ENCODE data around the gene TMEM183A. TPM values are rescaled to one million over a fixed set of nuclear protein-coding genes. Genes with fewer than 3 reads are reported as not detected.

The TMEM183A gene
- total RNA-seq, 8 experiments from 2014 or later, result 33.6 to 124 (median 62.1) TPM

GRCh38 chr1:203055161-203055799 lies 48.1 kb downstream of the TMEM183A start:
- in situ Hi-C loops (cut with MboI; ENCODE audit: low pct_unique_long_range_greater_than_20kb in 2 of 9, low sequenced_read_pairs in 9 of 9, unreplicated experiment in 9 of 9), result no loop called here
- Histone ChIP-seq H3K27ac (peak overlapping the region in 1 of 2 donors; percentile 5), H3K4me1 (replicated peaks in 1 of 2) (peaks cover 20 to 32% of the 10 kb centered on the region in 2 donors), H3K4me3 (no peak overlapping the region)
- 17 to 90% (median 72%) methylated on average over 1 to 17 of the region's 24 CpGs; no CpG with 5 or more reads in 3 of the 10 experiments for WGBS, 10 experiments
- peak in 2 of 8 experiments; percentile 16 to 36 for ATAC-seq (replicated peaks in 6 of 8)

- no peak overlapping the region for H3K27ac ChIP-seq
- no peak overlapping the region for H3K4me3 ChIP-seq
- ATAC-seq (replicated peaks in 6 of 8), result no peak
- in situ Hi-C loops (cut with MboI; ENCODE audit: low pct_unique_long_range_greater_than_20kb in 2 of 9, low sequenced_read_pairs in 9 of 9, unreplicated experiment in 9 of 9), result no loop called here
- 0 to 98% (median 80%) methylated on average over 1 to 7 of the region's 7 CpGs; no CpG with 5 or more reads in 2 of the 10 experiments for WGBS, 10 experiments
- peaks cover 20 to 32% of the 10 kb centered on the region in 2 donors for H3K4me1 ChIP-seq (replicated peaks in 1 of 2)
Measured at GRCh38 chr1:203056012-203056411, 48.8 kb downstream of the TMEM183A start.

GRCh38 chr1:203056516-203056915 lies 49.3 kb downstream of the TMEM183A start:
- no peak overlapping the region for H3K4me3 ChIP-seq
- in situ Hi-C loops (cut with MboI; ENCODE audit: low pct_unique_long_range_greater_than_20kb in 2 of 9, low sequenced_read_pairs in 9 of 9, unreplicated experiment in 9 of 9), result no loop called here
- H3K4me1 ChIP-seq (replicated peaks in 1 of 2), result peaks cover 18 to 30% of the 10 kb centered on the region in 2 donors
- ATAC-seq (replicated peaks in 6 of 8), result no peak
- 67 to 100% (median 94%) methylated on average over 2 to 6 of the region's 6 CpGs; no CpG with 5 or more reads in 3 of the 10 experiments for WGBS, 10 experiments
- H3K27ac ChIP-seq, result no peak overlapping the region

GRCh38 chr1:203057911-203058675 lies 50.9 kb downstream of the TMEM183A start:
- in situ Hi-C loops (cut with MboI; ENCODE audit: low pct_unique_long_range_greater_than_20kb in 2 of 9, low sequenced_read_pairs in 9 of 9, unreplicated experiment in 9 of 9), result no loop called here
- Histone ChIP-seq H3K27ac (peak overlapping the region in 1 of 2 donors; percentile 25), H3K4me3 (no peak overlapping the region), H3K4me1 (replicated peaks in 1 of 2) (peaks cover 4 to 14% of the 10 kb centered on the region in 2 donors)
- peak in 6 of 8 experiments; percentile 50 to 97 (median 76) for ATAC-seq (replicated peaks in 6 of 8)
- 0 to 66% (median 39%) methylated on average over 1 to 9 of the region's 10 CpGs; no CpG with 5 or more reads in 2 of the 10 experiments for WGBS, 10 experiments

- no peak for ATAC-seq (replicated peaks in 6 of 8)
Measured at GRCh38 chr1:203058676-203058935, 51.4 kb downstream of the TMEM183A start.

GRCh38 chr1:203059485-203059884 lies 52.3 kb downstream of the TMEM183A start:
- 88 to 100% (median 100%) methylated on average over 1 to 2 of the region's 2 CpGs; no CpG with 5 or more reads in 2 of the 10 experiments for WGBS, 10 experiments
- Histone ChIP-seq H3K4me1 (replicated peaks in 1 of 2) (peaks cover 0 to 10% of the 10 kb centered on the region in 2 donors), H3K27ac (no peak overlapping the region), H3K4me3 (no peak overlapping the region)
- no peak for ATAC-seq (replicated peaks in 6 of 8)
- in situ Hi-C loops (cut with MboI; ENCODE audit: low pct_unique_long_range_greater_than_20kb in 2 of 9, low sequenced_read_pairs in 9 of 9, unreplicated experiment in 9 of 9), result no loop called here

More at GRCh38 chr1:203058676-203058935, 51.4 kb downstream of the TMEM183A start:
- WGBS, 10 experiments, result 60 to 100% (median 83%) methylated on average over 1 of the region's 1 CpG; no CpG with 5 or more reads in 6 of the 10 experiments
- Histone ChIP-seq H3K4me1 (replicated peaks in 1 of 2) (peaks cover 4 to 13% of the 10 kb centered on the region in 2 donors), H3K27ac (no peak overlapping the region), H3K4me3 (no peak overlapping the region)
- in situ Hi-C loops (cut with MboI; ENCODE audit: low pct_unique_long_range_greater_than_20kb in 2 of 9, low sequenced_read_pairs in 9 of 9, unreplicated experiment in 9 of 9), result no loop called here

GRCh38 chr1:203060115-203060514 lies 52.9 kb downstream of the TMEM183A start:
- in situ Hi-C loops (cut with MboI; ENCODE audit: low pct_unique_long_range_greater_than_20kb in 2 of 9, low sequenced_read_pairs in 9 of 9, unreplicated experiment in 9 of 9), result no loop called here
- peaks cover 0 to 10% of the 10 kb centered on the region in 2 donors for H3K4me1 ChIP-seq (replicated peaks in 1 of 2)
- 90 to 100% (median 97%) methylated on average over 2 to 8 of the region's 11 CpGs; no CpG with 5 or more reads in 5 of the 10 experiments for WGBS, 10 experiments
- ATAC-seq (replicated peaks in 6 of 8), result no peak
- H3K27ac ChIP-seq, result no peak overlapping the region
- no peak overlapping the region for H3K4me3 ChIP-seq

- no peak overlapping the region for H3K27ac ChIP-seq
- H3K4me3 ChIP-seq, result no peak overlapping the region
- 93 to 100% (median 100%) methylated on average over 1 to 8 of the region's 8 CpGs; no CpG with 5 or more reads in 5 of the 10 experiments for WGBS, 10 experiments
- in situ Hi-C loops (cut with MboI; ENCODE audit: low pct_unique_long_range_greater_than_20kb in 2 of 9, low sequenced_read_pairs in 9 of 9, unreplicated experiment in 9 of 9), result no loop called here
- H3K4me1 ChIP-seq (replicated peaks in 1 of 2), result peaks cover 0 to 7% of the 10 kb centered on the region in 2 donors
- ATAC-seq (replicated peaks in 6 of 8), result no peak
Measured at GRCh38 chr1:203063287-203063686, 56.1 kb downstream of the TMEM183A start.

- H3K4me1 ChIP-seq (replicated peaks in 1 of 2), result peaks cover 18 to 21% of the 10 kb centered on the region in 2 donors
- in situ Hi-C loops (cut with MboI; ENCODE audit: low pct_unique_long_range_greater_than_20kb in 2 of 9, low sequenced_read_pairs in 9 of 9, unreplicated experiment in 9 of 9), result no loop called here
- no peak overlapping the region for H3K27ac ChIP-seq
- peak in 1 of 8 experiments; percentile 34 for ATAC-seq (replicated peaks in 6 of 8)
- WGBS, 10 experiments, result 42 to 100% (median 83%) methylated on average over 1 to 4 of the region's 7 CpGs; no CpG with 5 or more reads in 5 of the 10 experiments
- no peak overlapping the region for H3K4me3 ChIP-seq
Measured at GRCh38 chr1:203065191-203065590, 58.0 kb downstream of the TMEM183A start.

GRCh38 chr1:203065986-203066385 lies 58.8 kb downstream of the TMEM183A start:
- ATAC-seq (replicated peaks in 6 of 8), result peak in 1 of 8 experiments; percentile 5
- in situ Hi-C loops (cut with MboI; ENCODE audit: low pct_unique_long_range_greater_than_20kb in 2 of 9, low sequenced_read_pairs in 9 of 9, unreplicated experiment in 9 of 9), result no loop called here
- Histone ChIP-seq H3K27ac (no peak overlapping the region), H3K4me3 (no peak overlapping the region), H3K4me1 (replicated peaks in 1 of 2) (peaks cover 18 to 21% of the 10 kb centered on the region in 2 donors)
- whole genome bisulfite sequencing, 10 experiments, result 45 to 100% (median 61%) methylated on average over 1 to 2 of the region's 2 CpGs; no CpG with 5 or more reads in 6 of the 10 experiments

- H3K4me1 ChIP-seq (replicated peaks in 1 of 2), result peaks cover 22 to 25% of the 10 kb centered on the region in 2 donors
- H3K27ac ChIP-seq, result no peak overlapping the region
- no peak overlapping the region for H3K4me3 ChIP-seq
- no peak for ATAC-seq (replicated peaks in 6 of 8)
- in situ Hi-C loops (cut with MboI; ENCODE audit: low pct_unique_long_range_greater_than_20kb in 2 of 9, low sequenced_read_pairs in 9 of 9, unreplicated experiment in 9 of 9), result no loop called here
- 73 to 100% (median 86%) methylated on average over 2 to 3 of the region's 3 CpGs; no CpG with 5 or more reads in 1 of the 10 experiments for WGBS, 10 experiments
Measured at GRCh38 chr1:203066965-203067364, 59.8 kb downstream of the TMEM183A start.

- Histone ChIP-seq H3K27ac (peak overlapping the region in 1 of 2 donors; percentile 12), H3K4me3 (no peak overlapping the region), H3K4me1 (replicated peaks in 1 of 2) (peaks cover 32 to 39% of the 10 kb centered on the region in 2 donors)
- ATAC-seq (replicated peaks in 6 of 8), result peak; percentile 50 to 79 (median 66)
- in situ Hi-C loops (cut with MboI; ENCODE audit: low pct_unique_long_range_greater_than_20kb in 2 of 9, low sequenced_read_pairs in 9 of 9, unreplicated experiment in 9 of 9), result no loop called here
- WGBS, 10 experiments, result 0 to 35% (median 24%) methylated on average over 1 to 4 of the region's 4 CpGs; no CpG with 5 or more reads in 3 of the 10 experiments
Measured at GRCh38 chr1:203069030-203069747, 62.0 kb downstream of the TMEM183A start.

All from motor neuron (in vitro differentiated cells).